Umbilical cord (tissue), 2 donors: ENCODE results near the gene ACCS. TPM values are rescaled to one million over a fixed set of nuclear protein-coding genes. Genes with fewer than 3 reads are reported as not detected.
A peak's percentile ranks its signal among the peaks of the same experiment; 100 is the strongest.

Experiments
- DNase-seq: peaks from one replicate; pipeline ENCODE4 v3.0.0-alpha.2; 2015; ENCODE audit warnings: low spot score
- total RNA-seq: library from RNA; depleted of rRNA; stranded (reverse); fragments of >200 nt; gene quantifications from one replicate; pipeline ENCODE4 v1.2.3, GENCODE V29; 2014; ENCODE audit warnings: low replicate concordance; ENCODE audit not compliant: insufficient read depth

Gene ACCS
- total RNA-seq = 12.5 TPM

GRCh38 chr11:44065841-44066731, at the start of gene ACCS:
TSS of gene ACCS (plus strand) at chr11:44066270. CDS start at chr11:44067628, 1,358 bp downstream.
- peak; percentile 96 for DNase-seq

DNA sequence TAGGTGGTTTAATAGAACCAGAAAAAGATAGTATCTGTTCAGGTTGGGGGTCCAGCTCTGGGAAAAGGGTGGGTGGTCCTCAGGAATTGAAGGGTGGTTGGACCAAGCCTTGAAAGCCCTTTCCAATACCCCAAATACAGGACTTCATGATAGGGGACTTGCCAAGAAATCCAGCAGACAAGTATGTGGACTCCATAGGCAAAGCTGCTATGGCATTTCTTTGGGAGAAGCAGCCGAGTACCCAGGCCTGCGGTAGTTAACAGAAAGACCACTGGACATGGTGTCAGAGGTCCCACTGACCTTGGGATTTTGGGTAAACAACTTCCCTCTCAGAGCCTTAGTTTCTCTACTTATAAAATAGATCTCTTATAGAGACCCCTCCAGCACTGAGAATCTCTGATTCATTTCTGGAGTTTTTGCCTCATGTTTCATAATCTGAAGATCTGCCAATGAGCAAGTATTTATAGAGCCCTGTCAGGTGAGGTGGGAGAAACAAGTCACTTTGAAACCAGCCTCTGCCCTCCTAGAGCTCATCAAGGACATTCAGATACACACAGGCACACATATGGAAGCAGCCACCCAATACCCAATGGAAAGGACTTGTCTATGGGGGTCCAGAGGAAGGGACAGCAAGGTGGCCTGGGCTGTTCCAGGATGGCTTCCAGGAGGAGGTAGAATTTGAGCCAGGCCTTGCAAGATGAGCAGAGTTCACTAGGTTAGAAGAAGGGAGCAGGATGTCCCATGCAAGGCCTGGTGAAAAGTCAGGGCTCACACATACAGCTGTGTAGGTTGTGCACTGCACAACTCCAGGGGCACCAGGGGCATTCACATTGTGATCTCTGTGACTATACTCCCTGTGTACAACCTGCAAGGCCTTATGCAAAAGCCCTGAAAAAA, 49.3 kb upstream of the ACCS start:
- DNase-seq = no peak

DNA sequence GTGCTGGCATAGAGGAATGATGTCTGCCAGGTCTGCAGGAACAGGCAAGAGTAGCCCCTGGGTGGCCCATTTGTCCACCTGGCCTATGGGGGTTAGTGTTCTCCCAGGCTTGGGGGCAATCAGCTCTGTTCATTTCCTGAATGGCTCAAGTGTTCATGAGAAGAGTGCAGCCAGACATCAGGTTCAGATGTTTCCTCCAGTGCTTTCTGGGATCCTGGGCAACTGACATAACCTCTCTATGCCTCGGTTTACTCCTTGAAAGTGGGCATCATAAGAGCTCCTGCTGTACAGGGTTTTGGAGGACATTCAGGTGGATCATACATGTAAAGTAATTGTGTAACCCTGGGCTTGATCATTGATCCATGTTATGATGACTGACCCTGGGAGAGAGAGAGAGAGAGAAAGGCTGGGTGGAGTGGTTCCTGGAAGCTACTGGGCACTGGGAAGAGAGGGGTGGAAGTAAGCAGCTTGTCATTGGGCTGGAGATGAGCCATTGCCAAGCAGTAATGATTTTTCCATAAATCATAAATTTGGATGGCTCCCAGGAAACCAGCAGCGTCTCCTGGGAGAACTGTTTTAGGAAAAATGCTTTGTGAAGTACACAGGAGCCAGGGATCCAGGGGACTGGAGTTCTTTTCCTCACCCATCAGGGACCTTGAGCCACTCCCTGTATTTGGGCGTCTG, 48.5 kb upstream of the ACCS start:
- DNase-seq = peak; percentile 21

GRCh38 chr11:44018127-44018521, 47.9 kb upstream of the ACCS start:
- DNase-seq = no peak

GRCh38 chr11:44018829-44019228, 47.2 kb upstream of the ACCS start:
- no peak for DNase-seq

DNA sequence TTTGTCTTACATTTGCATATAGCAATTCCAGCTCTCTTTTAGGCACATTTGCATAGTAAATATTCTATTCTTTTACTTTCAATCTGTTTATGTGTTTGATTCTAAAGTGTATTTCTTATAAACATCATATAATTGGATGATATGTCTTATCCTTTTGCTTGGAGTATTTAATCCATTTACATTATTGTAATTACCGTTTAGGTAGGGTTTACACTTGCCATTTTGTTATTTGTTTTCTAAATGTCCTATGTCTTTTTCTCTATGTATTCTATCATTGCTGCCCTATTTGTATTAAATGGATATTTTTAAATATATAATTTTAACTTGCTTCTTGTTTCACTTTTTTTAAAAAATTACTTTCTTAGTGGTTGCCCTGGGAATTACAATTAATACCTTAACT, 41.1 kb upstream of the ACCS start:
- no peak for DNase-seq

DNA sequence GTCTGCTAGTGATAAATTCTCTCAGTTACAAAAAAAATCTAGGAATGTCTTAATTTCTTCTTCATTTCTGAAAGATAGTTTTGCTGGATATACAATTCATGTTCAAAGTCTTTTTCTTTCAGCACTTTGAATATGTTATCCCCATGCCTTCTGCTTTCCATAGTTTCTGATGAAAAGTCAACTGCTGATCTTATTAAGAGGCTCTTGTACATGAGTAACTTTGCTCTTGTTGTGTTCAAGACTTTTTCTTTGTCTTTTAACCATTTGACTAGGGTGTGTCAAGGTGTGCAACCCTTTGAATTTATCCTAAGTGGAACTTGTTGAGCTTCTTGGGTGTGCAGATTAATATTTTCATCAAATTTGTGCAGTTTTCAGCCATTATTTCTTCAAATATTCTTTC, 40.3 kb upstream of the ACCS start:
- no peak for DNase-seq

DNA sequence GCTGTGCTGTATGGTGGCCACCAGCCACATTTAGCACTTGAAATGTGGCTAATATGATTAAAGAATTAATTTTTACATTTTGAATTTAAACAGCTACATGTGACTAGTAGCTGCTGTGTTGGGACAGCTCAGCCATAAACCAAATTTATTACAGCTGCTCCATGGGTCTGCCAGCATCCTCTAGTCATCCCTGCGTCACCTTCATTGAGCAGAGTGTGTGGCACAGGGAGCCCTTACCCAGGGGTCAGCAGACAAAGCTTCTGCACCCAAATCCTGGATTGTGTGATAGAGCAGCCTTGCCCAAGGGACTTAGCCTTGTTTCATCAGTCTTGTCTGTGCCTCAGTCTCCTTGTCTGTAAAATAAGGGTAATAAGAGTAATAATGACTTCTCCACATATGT, 37.7 kb upstream of the ACCS start:
- no peak for DNase-seq

- no peak for DNase-seq
Observed at GRCh38 chr11:44028816-44029506, 37.1 kb upstream of the ACCS start.

GRCh38 chr11:44029507-44029845, 36.6 kb upstream of the ACCS start:
- DNase-seq = no peak

DNA sequence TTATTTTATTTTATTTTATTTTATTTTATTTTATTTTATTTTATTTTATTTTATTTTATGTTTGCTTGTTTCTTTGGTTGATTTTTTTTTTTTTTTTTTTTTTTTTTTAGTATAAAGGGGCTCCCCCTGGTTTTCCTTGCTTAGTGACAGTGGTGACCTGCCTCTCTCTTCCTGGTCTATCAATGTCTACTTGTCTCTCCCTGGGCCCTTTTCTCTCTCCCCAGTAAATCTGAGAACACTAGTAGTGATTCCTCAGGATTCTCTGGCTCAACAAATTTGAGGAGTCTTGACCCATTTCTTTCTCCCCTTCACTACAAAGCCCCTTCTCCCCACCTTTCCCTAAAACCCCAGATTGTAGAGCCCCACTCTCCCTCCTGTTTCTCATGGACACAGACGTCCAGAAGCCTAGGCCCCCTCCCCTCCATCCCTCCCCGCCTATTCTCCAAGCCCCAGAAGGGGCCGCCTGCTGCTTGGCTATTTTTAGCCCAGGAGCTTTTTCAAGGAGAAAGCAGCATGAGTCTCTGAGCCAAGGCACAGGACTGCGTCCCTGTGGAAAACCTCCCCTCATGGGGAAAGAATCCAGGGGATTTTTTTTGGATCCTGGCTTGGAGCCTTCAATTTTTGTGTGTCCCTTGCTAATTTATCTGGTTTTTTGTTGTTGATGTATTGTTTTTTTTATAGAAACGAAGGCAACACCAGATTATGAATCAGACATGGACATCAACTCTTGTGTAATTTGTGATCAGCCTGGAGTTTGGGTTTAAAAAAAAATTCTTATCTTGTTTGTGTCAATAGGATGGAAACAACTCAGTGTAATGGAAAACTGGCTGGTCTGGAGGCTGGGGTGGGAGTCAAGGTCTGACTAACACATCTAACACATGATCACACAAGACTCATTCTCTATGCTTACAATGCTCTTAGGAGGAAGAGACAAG, 35.8 kb upstream of the ACCS start:
- peak; percentile 84 for DNase-seq

DNA sequence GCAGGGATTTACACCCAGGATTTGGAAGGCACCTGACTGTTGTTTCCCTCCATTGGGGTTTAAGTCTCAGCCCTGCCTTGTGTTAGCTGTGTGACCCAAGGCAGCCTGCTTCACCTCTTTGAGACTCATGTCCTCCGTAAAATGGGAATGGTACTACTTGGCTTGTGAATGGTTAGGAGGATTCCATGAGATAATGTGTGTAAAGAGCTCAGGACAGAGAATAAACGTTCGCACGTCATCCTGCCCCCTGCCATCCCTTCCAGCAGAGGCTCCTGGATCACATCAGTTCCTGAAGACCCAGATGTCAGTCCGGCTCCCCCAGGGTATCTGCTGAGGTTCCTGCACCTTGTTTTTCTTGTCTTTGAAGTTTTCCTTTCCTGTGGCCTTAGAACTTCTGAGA, 35.1 kb upstream of the ACCS start:
- DNase-seq = no peak

GRCh38 chr11:44031549-44031948, 34.5 kb upstream of the ACCS start:
- no peak for DNase-seq

GRCh38 chr11:44032299-44033085, 33.6 kb upstream of the ACCS start:
- DNase-seq = peak; percentile 67

DNA sequence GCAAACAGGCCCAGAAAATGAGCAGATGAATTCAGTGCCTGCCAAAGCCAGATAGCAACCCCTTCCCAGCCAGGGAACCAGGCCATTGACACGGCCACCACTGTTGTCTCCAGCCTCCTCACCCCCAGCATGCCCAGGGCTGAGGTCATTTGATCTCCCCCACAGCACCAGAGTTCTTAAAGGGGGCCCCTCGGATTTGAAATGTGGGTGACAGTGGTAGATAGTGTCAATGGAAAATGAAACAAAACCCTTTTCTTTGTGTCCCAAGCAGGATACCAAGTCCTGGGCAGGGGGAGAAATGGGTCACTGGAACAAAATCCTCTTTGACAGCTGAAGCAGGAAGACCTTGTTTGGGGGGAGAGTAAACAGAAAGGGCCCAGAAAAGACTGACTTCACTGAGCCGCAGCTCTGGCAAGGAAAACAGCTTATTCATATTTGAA, 32.6 kb upstream of the ACCS start:
- DNase-seq = no peak

DNA sequence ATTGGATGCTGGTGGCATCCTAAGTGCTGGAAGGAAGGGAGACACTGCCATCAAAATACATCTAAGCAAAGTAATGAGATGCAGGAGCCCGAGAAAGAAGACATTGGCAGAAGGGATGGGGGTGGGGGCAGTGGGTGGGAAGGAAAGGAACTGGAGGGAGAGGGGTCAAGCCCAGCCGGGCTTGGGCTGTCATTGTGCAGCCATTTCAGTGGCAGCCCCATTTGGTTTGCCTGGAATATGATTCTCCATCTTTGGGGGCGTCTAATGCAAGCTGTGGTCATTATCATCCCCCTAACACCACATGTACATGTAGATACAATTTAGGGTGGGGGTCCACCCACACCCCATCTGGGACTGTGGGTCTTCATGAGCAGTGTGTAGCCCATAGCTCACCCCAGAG, 32.2 kb upstream of the ACCS start:
- no peak for DNase-seq

GRCh38 chr11:44034639-44035038, 31.4 kb upstream of the ACCS start:
- DNase-seq = no peak

- DNase-seq = peak; percentile 91
Observed at GRCh38 chr11:44036811-44037657, 29.0 kb upstream of the ACCS start.

DNA sequence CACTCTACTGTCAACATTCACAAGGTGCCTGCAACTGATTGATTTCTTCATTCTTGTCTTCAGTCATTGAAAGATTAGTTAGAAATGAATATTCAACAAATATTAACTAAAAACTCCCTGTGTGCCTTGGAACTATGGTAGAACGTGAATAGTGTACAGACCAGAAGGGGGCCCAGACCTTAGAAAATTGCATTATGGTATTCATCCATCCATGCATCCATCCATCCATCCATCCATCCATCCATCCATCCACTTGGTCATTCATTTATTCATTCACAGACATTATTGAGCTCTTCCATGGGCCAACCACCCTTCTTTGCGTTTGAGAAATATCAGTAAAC, 28.4 kb upstream of the ACCS start:
- DNase-seq = no peak
